ENCODE data around the gene IREB2. TPM values are rescaled to one million over a fixed set of nuclear protein-coding genes. Genes with fewer than 3 reads are reported as not detected.
A peak's percentile ranks its signal among the peaks of the same experiment; 100 is the strongest.

The IREB2 gene
- total and polyA plus RNA-seq, 2 experiments from 2014 or later: 23.4 to 68.4 TPM

DNA sequence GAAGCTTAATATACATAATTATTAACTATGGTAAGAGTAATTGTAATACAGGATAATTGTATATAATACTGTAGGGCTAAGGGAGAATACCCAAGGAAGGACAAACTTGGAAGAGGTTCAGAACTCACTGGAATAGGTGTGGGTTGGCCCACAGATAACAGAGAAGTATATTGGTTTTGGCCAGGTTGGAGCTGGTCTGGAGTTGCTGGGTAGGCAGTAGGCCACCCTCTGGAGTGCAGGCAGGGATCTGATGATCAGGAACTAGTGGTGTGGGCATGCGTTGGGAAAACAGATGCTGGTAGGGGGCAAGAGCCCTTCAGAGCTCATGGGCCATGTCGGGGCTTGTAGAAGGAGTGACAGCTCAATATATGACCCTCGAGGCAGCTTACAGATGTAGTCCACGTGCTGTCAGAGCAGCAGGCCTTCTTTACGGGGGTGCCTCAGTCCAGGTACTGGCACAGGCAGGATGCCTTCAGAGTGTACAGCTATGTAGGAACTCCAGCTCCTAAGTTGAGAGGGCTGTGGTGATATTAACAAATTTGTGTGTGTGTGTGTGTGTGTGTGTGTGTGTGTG is 12.4 kb downstream of the IREB2 start:
- H3K79me2 ChIP-seq (replicated peaks; ENCODE audit: insufficient read depth): peaks cover 100% of the 10 kb centered on the region
- no peaks in the 10 kb centered on the region for H3K27me3 ChIP-seq (ENCODE audit: insufficient read depth)
- Mint-ChIP-seq H3K36me3 (ENCODE audit: low read depth) (peaks cover 27% of the 10 kb centered on the region), H3K4me3 (no peak overlapping the region), H3K4me1 (peaks cover 31% of the 10 kb centered on the region), H3K27ac (0 out of 2 replicates have a peak overlapping the region, but pooled peaks have one; percentile 17), H3K27me3 (ENCODE audit: insufficient read depth, low read depth, poor library complexity) (peaks cover 1% of the 10 kb centered on the region), H3K9me3 (no peaks in the 10 kb centered on the region)
- H3K4me2 ChIP-seq: no peak overlapping the region
- H3K9me2 ChIP-seq (ENCODE audit: insufficient read depth): no peaks in the 10 kb centered on the region; the same call in 1 of the 2 replicates
- peaks cover 47% of the 10 kb centered on the region for H4K20me1 ChIP-seq (replicated peaks; ENCODE audit: insufficient read depth)
- no peak for ATAC-seq
- peaks cover 7% of the 10 kb centered on the region; the same call in 1 of the 2 replicates for H3K36me3 ChIP-seq (ENCODE audit: insufficient read depth)
- no peak for TF ChIP-seq EZH2phosphoT487 (IDR thresholded peaks at IDR 0.05; ENCODE audit: unreplicated experiment)
- TF ChIP-seq ZNF331 (CRISPR knock-in tag; IDR thresholded peaks at IDR 0.05; ENCODE audit: low read depth): no peak
- TF ChIP-seq, protein P1, sequence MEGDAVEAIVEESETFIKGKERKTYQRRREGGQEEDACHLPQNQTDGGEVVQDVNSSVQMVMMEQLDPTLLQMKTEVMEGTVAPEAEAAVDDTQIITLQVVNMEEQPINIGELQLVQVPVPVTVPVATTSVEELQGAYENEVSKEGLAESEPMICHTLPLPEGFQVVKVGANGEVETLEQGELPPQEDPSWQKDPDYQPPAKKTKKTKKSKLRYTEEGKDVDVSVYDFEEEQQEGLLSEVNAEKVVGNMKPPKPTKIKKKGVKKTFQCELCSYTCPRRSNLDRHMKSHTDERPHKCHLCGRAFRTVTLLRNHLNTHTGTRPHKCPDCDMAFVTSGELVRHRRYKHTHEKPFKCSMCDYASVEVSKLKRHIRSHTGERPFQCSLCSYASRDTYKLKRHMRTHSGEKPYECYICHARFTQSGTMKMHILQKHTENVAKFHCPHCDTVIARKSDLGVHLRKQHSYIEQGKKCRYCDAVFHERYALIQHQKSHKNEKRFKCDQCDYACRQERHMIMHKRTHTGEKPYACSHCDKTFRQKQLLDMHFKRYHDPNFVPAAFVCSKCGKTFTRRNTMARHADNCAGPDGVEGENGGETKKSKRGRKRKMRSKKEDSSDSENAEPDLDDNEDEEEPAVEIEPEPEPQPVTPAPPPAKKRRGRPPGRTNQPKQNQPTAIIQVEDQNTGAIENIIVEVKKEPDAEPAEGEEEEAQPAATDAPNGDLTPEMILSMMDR (conservative IDR thresholded peaks at IDR 0.05; ENCODE audit: low read depth in 2 of 2): no peak
- no peak for TF ChIP-seq NANOG (IDR thresholded peaks at IDR 0.05; ENCODE audit: borderline replicate concordance)
- no peak for TF ChIP-seq POLR2AphosphoS5 (IDR thresholded peaks at IDR 0.05; ENCODE audit: low read depth)
- no peak for TF ChIP-seq EZH2 (IDR thresholded peaks at IDR 0.05; ENCODE audit: low read depth, unreplicated experiment)
- no peak for TF ChIP-seq STAT1 (IDR thresholded peaks at IDR 0.05; ENCODE audit: unreplicated experiment)
- no peak for TF ChIP-seq ZNF462 (CRISPR knock-in tag; IDR thresholded peaks at IDR 0.05)
- TF ChIP-seq CREB1 (CRISPR knock-in tag; IDR thresholded peaks at IDR 0.05; ENCODE audit: low read depth): no peak
- no peak for TF ChIP-seq ETS1 (IDR thresholded peaks at IDR 0.05)
- TF ChIP-seq, protein P2, sequence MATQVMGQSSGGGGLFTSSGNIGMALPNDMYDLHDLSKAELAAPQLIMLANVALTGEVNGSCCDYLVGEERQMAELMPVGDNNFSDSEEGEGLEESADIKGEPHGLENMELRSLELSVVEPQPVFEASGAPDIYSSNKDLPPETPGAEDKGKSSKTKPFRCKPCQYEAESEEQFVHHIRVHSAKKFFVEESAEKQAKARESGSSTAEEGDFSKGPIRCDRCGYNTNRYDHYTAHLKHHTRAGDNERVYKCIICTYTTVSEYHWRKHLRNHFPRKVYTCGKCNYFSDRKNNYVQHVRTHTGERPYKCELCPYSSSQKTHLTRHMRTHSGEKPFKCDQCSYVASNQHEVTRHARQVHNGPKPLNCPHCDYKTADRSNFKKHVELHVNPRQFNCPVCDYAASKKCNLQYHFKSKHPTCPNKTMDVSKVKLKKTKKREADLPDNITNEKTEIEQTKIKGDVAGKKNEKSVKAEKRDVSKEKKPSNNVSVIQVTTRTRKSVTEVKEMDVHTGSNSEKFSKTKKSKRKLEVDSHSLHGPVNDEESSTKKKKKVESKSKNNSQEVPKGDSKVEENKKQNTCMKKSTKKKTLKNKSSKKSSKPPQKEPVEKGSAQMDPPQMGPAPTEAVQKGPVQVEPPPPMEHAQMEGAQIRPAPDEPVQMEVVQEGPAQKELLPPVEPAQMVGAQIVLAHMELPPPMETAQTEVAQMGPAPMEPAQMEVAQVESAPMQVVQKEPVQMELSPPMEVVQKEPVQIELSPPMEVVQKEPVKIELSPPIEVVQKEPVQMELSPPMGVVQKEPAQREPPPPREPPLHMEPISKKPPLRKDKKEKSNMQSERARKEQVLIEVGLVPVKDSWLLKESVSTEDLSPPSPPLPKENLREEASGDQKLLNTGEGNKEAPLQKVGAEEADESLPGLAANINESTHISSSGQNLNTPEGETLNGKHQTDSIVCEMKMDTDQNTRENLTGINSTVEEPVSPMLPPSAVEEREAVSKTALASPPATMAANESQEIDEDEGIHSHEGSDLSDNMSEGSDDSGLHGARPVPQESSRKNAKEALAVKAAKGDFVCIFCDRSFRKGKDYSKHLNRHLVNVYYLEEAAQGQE (IDR thresholded peaks at IDR 0.05; ENCODE audit: unreplicated experiment): no peak
- no peak for TF ChIP-seq JUNB (IDR thresholded peaks at IDR 0.05; ENCODE audit: unreplicated experiment)
- TF ChIP-seq ZNF114 (CRISPR knock-in tag; IDR thresholded peaks at IDR 0.05): no peak
- H3K4me3 ChIP-seq: no peak overlapping the region
- no peak overlapping the region for H3K27ac ChIP-seq (ENCODE audit: low read depth)
- DNase-seq (ENCODE audit: low spot score): no peak
- no peaks in the 10 kb centered on the region for H3F3A ChIP-seq (replicated peaks; ENCODE audit: low read depth)
- H3K4me1 ChIP-seq (ENCODE audit: insufficient read depth): peaks cover 18% of the 10 kb centered on the region
- H2AFZ ChIP-seq: no peak overlapping the region

All from GM23338 (cell line).